H9 (cell line): ENCODE results near the gene C3orf52. TPM values are rescaled to one million over a fixed set of nuclear protein-coding genes. Genes with fewer than 3 reads are reported as not detected.

Source experiments
- DNase-seq: peaks from one replicate; pipeline ENCODE4 v3.0.0-alpha.2; 2017
- H2AFZ ChIP-seq: one replicate; pipeline ENCODE4 v1.6.1; 2013; ENCODE audit warnings: mild to moderate bottlenecking, low read length, control low read depth, moderate library complexity
- H2AK5ac ChIP-seq: 2 replicates; pipeline ENCODE4 v1.6.1; 2013; ENCODE audit warnings: low read length, control low read depth, mixed read lengths; ENCODE audit not compliant: insufficient read length
- H2BK120ac ChIP-seq: one replicate; pipeline ENCODE4 v1.6.1; 2013; ENCODE audit warnings: low read depth, mild to moderate bottlenecking, low read length, control low read depth, inconsistent platforms; ENCODE audit not compliant: poor library complexity, severe bottlenecking
- H2BK12ac ChIP-seq: 2 replicates; pipeline ENCODE4 v1.6.1; 2013; ENCODE audit warnings: low read length, control low read depth, mixed read lengths, low read depth; ENCODE audit not compliant: insufficient read length
- H2BK15ac ChIP-seq: 2 replicates; pipeline ENCODE4 v1.6.1; 2013; ENCODE audit warnings: low read depth, low read length, control low read depth
- H2BK20ac ChIP-seq: one replicate; pipeline ENCODE4 v1.6.1; 2013; ENCODE audit warnings: low read depth, mild to moderate bottlenecking, low read length, control low read depth, inconsistent platforms; ENCODE audit not compliant: poor library complexity, severe bottlenecking
- H2BK5ac ChIP-seq: 2 replicates; pipeline ENCODE4 v1.6.1; 2013; ENCODE audit warnings: low read length, control low read depth, mixed read lengths; ENCODE audit not compliant: insufficient read length
- H3K14ac ChIP-seq: 2 replicates; pipeline ENCODE4 v1.6.1; 2013; ENCODE audit warnings: low read length, control low read depth; ENCODE audit not compliant: insufficient read depth
- H3K18ac ChIP-seq: 2 replicates; pipeline ENCODE4 v1.6.1; 2013; ENCODE audit warnings: low read depth, mild to moderate bottlenecking, mixed read lengths, low read length, control low read depth; ENCODE audit not compliant: insufficient read length
- H3K23ac ChIP-seq: 2 replicates; pipeline ENCODE4 v1.6.1; 2013; ENCODE audit warnings: low read length, control low read depth, mixed read lengths, low read depth; ENCODE audit not compliant: insufficient read length
- H3K23me2 ChIP-seq: 2 replicates; pipeline ENCODE4 v1.6.1; 2013; ENCODE audit warnings: low read depth, mild to moderate bottlenecking, mixed read lengths, low read length, control low read depth; ENCODE audit not compliant: insufficient read length, poor library complexity, severe bottlenecking
- H3K27ac ChIP-seq: 2 replicates; pipeline ENCODE4 v1.5.1; 2013; ENCODE audit warnings: low read length, control low read depth, mixed read lengths, low read depth; ENCODE audit not compliant: insufficient read length
- H3K27me3 ChIP-seq: 2 replicates; pipeline ENCODE4 v1.6.1; 2013; ENCODE audit warnings: low read length, control low read depth, inconsistent platforms; ENCODE audit not compliant: insufficient read depth
- H3K4ac ChIP-seq: 2 replicates; pipeline ENCODE4 v1.6.1; 2013; ENCODE audit warnings: low read depth, mild to moderate bottlenecking, control low read depth, inconsistent platforms, low read length, moderate library complexity
- H3K4me1 ChIP-seq: 2 replicates; pipeline ENCODE4 v1.6.1; 2013; ENCODE audit warnings: low read length, control low read depth, inconsistent platforms; ENCODE audit not compliant: insufficient read depth
- H3K4me2 ChIP-seq: 2 replicates; pipeline ENCODE4 v1.6.1; 2013; ENCODE audit warnings: low read length, control low read depth, mixed read lengths; ENCODE audit not compliant: insufficient read length, insufficient read depth
- H3K56ac ChIP-seq: 2 replicates; pipeline ENCODE4 v1.6.1; 2013; ENCODE audit warnings: low read depth, mild to moderate bottlenecking, mixed read lengths, low read length, control low read depth; ENCODE audit not compliant: insufficient read length
- H3K79me1 ChIP-seq: 2 replicates; pipeline ENCODE4 v1.6.1; 2013; ENCODE audit warnings: low read depth, mild to moderate bottlenecking, moderate library complexity, low read length, control low read depth, inconsistent platforms; ENCODE audit not compliant: insufficient read depth, poor library complexity, severe bottlenecking
- H3K79me2 ChIP-seq: 2 replicates; pipeline ENCODE4 v1.6.1; 2013; ENCODE audit warnings: low read length, control low read depth, inconsistent platforms; ENCODE audit not compliant: insufficient read depth
- H3K9ac ChIP-seq: 2 replicates; pipeline ENCODE4 v1.6.1; 2013; ENCODE audit warnings: low read length, control low read depth, mixed read lengths; ENCODE audit not compliant: insufficient read length; ENCODE audit errors: extremely low read depth
- H3K9me3 ChIP-seq: one replicate; pipeline ENCODE4 v1.6.1; 2013; ENCODE audit warnings: low read depth, low read length, inconsistent platforms; ENCODE audit not compliant: control insufficient read depth
- H3T11ph ChIP-seq: one replicate; pipeline ENCODE4 v1.6.1; 2013; ENCODE audit warnings: mild to moderate bottlenecking, low read length, control low read depth, inconsistent platforms
- H4K20me1 ChIP-seq: one replicate; pipeline ENCODE4 v1.6.1; 2013; ENCODE audit not compliant: control insufficient read depth, insufficient read length, insufficient read depth
- H4K5ac ChIP-seq: 2 replicates; pipeline ENCODE4 v1.6.1; 2013; ENCODE audit warnings: low read depth, mild to moderate bottlenecking, mixed read lengths, low read length, control low read depth; ENCODE audit not compliant: insufficient read length
- H4K8ac ChIP-seq: replicated peaks from 2 replicates; pipeline ENCODE4 v1.6.1; 2013; ENCODE audit warnings: low read length, control low read depth, mixed read lengths, low read depth; ENCODE audit not compliant: insufficient read length
- H4K91ac ChIP-seq: 2 replicates; pipeline ENCODE4 v1.6.1; 2013; ENCODE audit warnings: low read depth, mild to moderate bottlenecking, moderate library complexity, mixed read lengths, low read length, control low read depth; ENCODE audit not compliant: insufficient read length
- H3K27ac Mint-ChIP-seq, 3 experiments: 2 replicates in 2 of 3; 3 replicates in 1 of 3; pipeline ENCODE4 v1.8.0; 2020 to 2021; ENCODE audit warnings: mixed read lengths in 3 of 3, mild to moderate bottlenecking in 1 of 3, moderate library complexity in 1 of 3
- H3K27me3 Mint-ChIP-seq: 2 replicates; pipeline ENCODE4 v1.8.0; 2021; ENCODE audit warnings: low read depth, mild to moderate bottlenecking, moderate library complexity, mixed read lengths
- H3K36me3 Mint-ChIP-seq, 3 experiments: 2 replicates in 2 of 3; 3 replicates in 1 of 3; pipeline ENCODE4 v1.8.0; 2020 to 2021; ENCODE audit warnings: low read depth in 3 of 3, mixed read lengths in 3 of 3; ENCODE audit not compliant: insufficient read depth in 1 of 3
- H3K4me1 Mint-ChIP-seq, 2 experiments: 2 replicates each; pipeline ENCODE4 v1.8.0; 2020; ENCODE audit warnings: mixed read lengths in 2 of 2
- H3K4me3 Mint-ChIP-seq, 2 experiments: 2 replicates in 1 of 2; 3 replicates in 1 of 2; pipeline ENCODE4 v1.8.0; 2020 to 2021; ENCODE audit warnings: mild to moderate bottlenecking in 2 of 2, mixed read lengths in 2 of 2, moderate library complexity in 1 of 2
- H3K9me3 Mint-ChIP-seq, 2 experiments: 2 replicates in 1 of 2; 3 replicates in 1 of 2; pipeline ENCODE4 v1.8.0; 2020; ENCODE audit warnings: mild to moderate bottlenecking in 2 of 2, mixed read lengths in 2 of 2, moderate library complexity in 1 of 2
- CTCF ChIP-seq: fragments of 200-600 bp; sonication (generic); conservative IDR thresholded peaks from 3 replicates; pipeline ENCODE4 v1.8.0; 2021; ENCODE audit warnings: antibody characterized with exemption, mild to moderate bottlenecking
- WGBS: extraction: QIAGEN DNeasy Blood & Tissue Kit; methylation state at CpG from one replicate; pipeline ENCODE4 v1.1.7; 2013; ENCODE audit warnings: missing lambda C conversion rate, low lambda C conversion rate, mixed read lengths; ENCODE audit not compliant: insufficient read length; ENCODE audit errors: extremely low coverage; 5-methylcytosine and 5-hydroxymethylcytosine counted together
- total RNA-seq: library from RNA; stranded (reverse); gene quantifications from 2 replicates; pipeline ENCODE4 v1.2.1, GENCODE V29; 2021

C3orf52 gene
- total RNA-seq, 1 experiment from 2014 or later, result 11.2 TPM

GRCh38 chr3:112090887-112091586 lies 4.8 kb downstream of the C3orf52 start:
- no peak overlapping the region for H3K23ac ChIP-seq
- peaks cover 9% of the 10 kb centered on the region for H3K4me1 ChIP-seq
- H3K79me2 ChIP-seq, result peaks cover 2% of the 10 kb centered on the region; the same call in 1 of the 2 replicates
- H3K14ac ChIP-seq, result no peak overlapping the region
- TF ChIP-seq CTCF, result no peak
- H3K4me1 Mint-ChIP-seq, result peaks cover 30 to 45% of the 10 kb centered on the region in 2 experiments
- no peak for DNase-seq
- H3K18ac ChIP-seq, result no peak overlapping the region
- H2AFZ ChIP-seq, result no peak overlapping the region
- no peak overlapping the region for H3K4me2 ChIP-seq
- H2BK15ac ChIP-seq, result no peak overlapping the region
- no peak overlapping the region for H3K56ac ChIP-seq
- no peak overlapping the region for H3K9ac ChIP-seq
- H4K8ac ChIP-seq, result no peak overlapping the region
- H2BK5ac ChIP-seq, result no peak overlapping the region
- H3K9me3 ChIP-seq, result no peaks in the 10 kb centered on the region
- peaks cover 1% of the 10 kb centered on the region; the same call in 1 of the 2 replicates for H3K27me3 Mint-ChIP-seq
- H4K91ac ChIP-seq, result no peak overlapping the region
- no CpG with 5 or more reads among the region's 6 CpGs for WGBS
- H3K4ac ChIP-seq, result no peak overlapping the region
- no peak overlapping the region; a peak in 2 of 7 replicates for H3K27ac Mint-ChIP-seq
- H4K5ac ChIP-seq, result no peak overlapping the region
- H3K27ac ChIP-seq, result no peak overlapping the region
- no peak overlapping the region for H2AK5ac ChIP-seq
- peaks cover 7% of the 10 kb centered on the region for H3K23me2 ChIP-seq
- H2BK120ac ChIP-seq, result no peak overlapping the region
- no peaks in the 10 kb centered on the region for H3K79me1 ChIP-seq
- no peak overlapping the region for H2BK20ac ChIP-seq
- no peaks in the 10 kb centered on the region for H3K27me3 ChIP-seq
- no peak overlapping the region for H3K4me3 Mint-ChIP-seq
- no peaks in the 10 kb centered on the region for H3K9me3 Mint-ChIP-seq
- H2BK12ac ChIP-seq, result no peak overlapping the region
- peaks cover 3 to 10% (median 7%) of the 10 kb centered on the region in 3 experiments; a peak in 4 of 7 replicates for H3K36me3 Mint-ChIP-seq
- no peaks in the 10 kb centered on the region for H4K20me1 ChIP-seq
- H3T11ph ChIP-seq, result no peak overlapping the region
